ENCODE results near the gene PI4K2B.
"Not testable (repeated sequence)": the region's sequence is repeated elsewhere in the genome, so short reads cannot be mapped to it uniquely, and the experiment has no call there.

PI4K2B gene

GRCh38 chr4:25233737-25234389 lies at the start of gene PI4K2B:
TSS of gene PI4K2B (plus strand) at chr4:25234033. CDS start at chr4:25234164, 131 bp downstream.
- DNase-seq, result peak; percentile 92

GRCh38 chr4:25184056-25184455 lies 49.8 kb upstream of the PI4K2B start:
- no peak for DNase-seq

GRCh38 chr4:25190407-25190806 lies 43.4 kb upstream of the PI4K2B start:
- DNase-seq, result no peak

- DNase-seq, result no peak
Observed at GRCh38 chr4:25198713-25199112, 35.1 kb upstream of the PI4K2B start.

- no peak for DNase-seq
Observed at GRCh38 chr4:25207997-25208396, 25.8 kb upstream of the PI4K2B start.

- DNase-seq, result no peak
Observed at GRCh38 chr4:25209702-25210101, 24.1 kb upstream of the PI4K2B start.

- no peak for DNase-seq
Observed at GRCh38 chr4:25211721-25212120, 22.1 kb upstream of the PI4K2B start.

- no peak for DNase-seq
Observed at GRCh38 chr4:25212822-25213221, 21.0 kb upstream of the PI4K2B start.

GRCh38 chr4:25213347-25213979 lies 20.4 kb upstream of the PI4K2B start:
- DNase-seq, result no peak

- DNase-seq, result not testable (repeated sequence)
Observed at GRCh38 chr4:25214750-25215149, 19.1 kb upstream of the PI4K2B start.

- no peak for DNase-seq
Observed at GRCh38 chr4:25215511-25215910, 18.3 kb upstream of the PI4K2B start.

GRCh38 chr4:25221377-25221776 lies 12.5 kb upstream of the PI4K2B start:
- no peak for DNase-seq

GRCh38 chr4:25223802-25224375 lies 9.9 kb upstream of the PI4K2B start:
- no peak for DNase-seq

- DNase-seq, result no peak
Observed at GRCh38 chr4:25229804-25230203, 4.0 kb upstream of the PI4K2B start.

- no peak for DNase-seq
Observed at GRCh38 chr4:25233194-25233593, 639 bp upstream of the PI4K2B start.

- peak; percentile 93 for DNase-seq
Observed at GRCh38 chr4:25234390-25235370, 847 bp downstream of the PI4K2B start.

GRCh38 chr4:25235401-25235800 lies 1.6 kb downstream of the PI4K2B start:
- no peak for DNase-seq

GRCh38 chr4:25236030-25236429 lies 2.2 kb downstream of the PI4K2B start:
- DNase-seq, result not testable (repeated sequence)

- no peak for DNase-seq
Observed at GRCh38 chr4:25236971-25237370, 3.1 kb downstream of the PI4K2B start.

GRCh38 chr4:25238052-25238451 lies 4.2 kb downstream of the PI4K2B start:
- DNase-seq, result no peak

- not testable (repeated sequence) for DNase-seq
Observed at GRCh38 chr4:25239528-25239927, 5.7 kb downstream of the PI4K2B start.

GRCh38 chr4:25240754-25241210 lies 6.9 kb downstream of the PI4K2B start:
- DNase-seq, result peak; percentile 86

- peak; percentile 49 for DNase-seq
Observed at GRCh38 chr4:25242195-25242594, 8.4 kb downstream of the PI4K2B start.

Data from inflammatory macrophage treated with lipopolysaccharide for 4 hours (primary cell).